K562 treated with DMSO at 1 percent for 12 hours (cell line): ENCODE data around the gene SNX11. TPM values are rescaled to one million over a fixed set of nuclear protein-coding genes. Genes with fewer than 3 reads are reported as not detected.

Experiments used
- total RNA-seq: library from RNA; unstranded; fragments of 300-600 nt; gene quantifications from 2 replicates; pipeline ENCODE4 v1.2.3, GENCODE V29; 2022; ENCODE audit not compliant: insufficient read depth

SNX11 gene
- 17.0 and 33.1 TPM in 2 replicates for total RNA-seq

GRCh38 chr17:48107137-48108055 is at the start of gene SNX11:
Gene SNX11 (plus strand): TSS chr17:48107766. CDS start chr17:48112044, 4,278 bp downstream.

GRCh38 chr17:48101012-48101720 is 6.4 kb upstream of the SNX11 start, which contains the start of gene CBX1:
Gene CBX1 (minus strand): TSS chr17:48101478. CDS start chr17:48077004, 24,474 bp downstream.

Other genes with a start within 250 kb of the SNX11 start
- 6.1 and 20.9 TPM in 2 replicates for gene SP2, start 211.5 kb upstream of the SNX11 start, total RNA-seq
- gene PNPO, start 166.2 kb upstream of the SNX11 start, total RNA-seq: 6.7 and 11.2 TPM in 2 replicates
- gene PRR15L, start 149.9 kb upstream of the SNX11 start, total RNA-seq: not detected in 2 replicates
- gene CDK5RAP3, start 136.7 kb upstream of the SNX11 start, total RNA-seq: 109 and 156 TPM in 2 replicates
- not detected in 2 replicates for gene COPZ2, start 70.0 kb upstream of the SNX11 start, total RNA-seq
- 56.2 and 170 TPM in 2 replicates for gene NFE2L1, start 59.4 kb upstream of the SNX11 start, total RNA-seq
- 25.3 and 53.0 TPM in 2 replicates for gene CBX1, start 6.3 kb upstream of the SNX11 start, total RNA-seq